GM21737 (cell line): ENCODE results near the gene SPATA46.
"Not testable (repeated sequence)": the region's sequence is repeated elsewhere in the genome, so short reads cannot be mapped to it uniquely, and the experiment has no call there.

Experiments
- ATAC-seq: cut with Tn5 transposase; IDR thresholded peaks from one replicate; pipeline ENCODE4 v1.9.1; 2021; ENCODE audit warnings: mild to moderate bottlenecking, moderate library complexity; ENCODE audit not compliant: unreplicated experiment

SPATA46 gene, protein sequence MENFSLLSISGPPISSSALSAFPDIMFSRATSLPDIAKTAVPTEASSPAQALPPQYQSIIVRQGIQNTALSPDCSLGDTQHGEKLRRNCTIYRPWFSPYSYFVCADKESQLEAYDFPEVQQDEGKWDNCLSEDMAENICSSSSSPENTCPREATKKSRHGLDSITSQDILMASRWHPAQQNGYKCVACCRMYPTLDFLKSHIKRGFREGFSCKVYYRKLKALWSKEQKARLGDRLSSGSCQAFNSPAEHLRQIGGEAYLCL

GRCh38 chr1:162376691-162377090 lies at the start of gene SPATA46:
Gene SPATA46, minus strand, starts transcription at chr1:162376854. Its CDS starts 64 bp downstream, at chr1:162376790.
- ATAC-seq = no peak

DNA sequence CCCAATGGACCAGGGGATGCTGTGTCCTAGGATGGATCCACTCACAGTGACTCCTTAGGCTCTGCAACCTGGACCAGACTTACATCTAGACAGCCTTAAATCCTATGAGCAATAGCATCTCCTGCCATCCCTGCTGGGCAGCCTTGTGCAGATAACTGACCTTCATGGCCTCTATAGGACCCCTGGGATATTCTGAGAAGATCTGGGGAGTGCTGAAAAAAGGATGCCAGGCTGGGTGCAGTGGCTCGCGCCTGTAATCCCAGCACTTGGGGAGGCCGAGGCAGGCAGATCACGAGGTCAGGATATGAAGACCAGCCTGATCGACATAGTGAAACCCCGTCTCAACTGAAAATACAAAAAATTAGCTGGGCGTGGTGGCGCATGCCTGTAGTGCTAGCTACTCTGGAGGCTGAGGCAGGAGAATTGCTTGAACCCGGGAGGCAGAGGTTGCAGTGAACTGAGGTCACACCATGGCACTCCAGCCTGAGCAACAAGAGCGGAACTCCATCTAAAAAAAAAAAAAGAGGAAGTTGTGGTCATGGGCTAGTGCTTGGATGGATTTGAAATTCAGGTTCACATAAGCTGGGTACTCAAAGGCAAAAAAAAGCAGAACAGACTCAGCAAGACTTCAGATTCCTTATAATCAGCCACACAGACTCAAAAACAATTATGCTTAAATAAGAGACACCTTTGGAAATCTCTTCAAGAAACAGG lies 46.2 kb upstream of the SPATA46 start:
- no peak for ATAC-seq

DNA sequence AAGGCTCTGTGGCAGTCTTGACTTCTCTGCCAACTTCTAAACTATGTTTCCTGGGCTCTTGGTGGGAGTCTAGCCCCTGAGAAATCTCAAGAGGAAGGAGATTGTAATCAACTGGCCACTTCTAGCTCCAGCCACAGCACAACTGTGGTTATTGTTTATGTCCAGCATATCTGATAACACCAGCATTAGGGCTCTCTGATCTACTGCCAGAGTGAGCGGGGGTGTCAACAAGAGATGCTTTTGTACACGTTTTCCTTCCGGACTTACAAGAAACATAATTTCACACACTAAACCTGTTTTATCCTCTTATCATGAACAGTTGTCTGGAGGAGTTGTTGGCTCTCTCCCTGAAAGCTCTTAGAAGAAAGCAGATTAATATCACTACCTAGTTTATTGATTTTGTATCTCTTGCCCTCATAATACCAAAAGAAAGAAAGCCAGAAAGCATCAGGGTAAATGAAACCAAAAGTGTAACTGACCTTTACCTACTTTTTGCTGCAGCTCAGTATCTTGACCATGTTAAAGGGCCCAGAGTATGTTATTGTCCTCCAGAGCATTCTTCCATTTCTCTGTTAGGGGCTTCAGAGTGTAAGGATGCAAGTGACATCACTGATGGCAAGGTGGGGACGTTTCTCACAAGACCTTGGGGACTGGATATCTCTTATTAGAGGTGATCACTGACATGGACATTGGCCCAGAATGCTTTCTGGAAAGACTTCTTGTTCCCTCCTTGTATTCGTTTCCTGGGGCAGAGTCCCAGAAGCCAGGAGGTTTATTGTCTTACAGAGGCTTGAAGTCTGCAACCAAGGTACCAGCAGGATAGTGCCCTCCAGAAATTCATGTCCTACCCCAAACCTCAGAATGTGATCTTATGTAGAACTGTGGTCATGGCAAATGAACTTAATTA lies 44.9 kb upstream of the SPATA46 start:
- no peak for ATAC-seq

- ATAC-seq = no peak
These were observed 43.5 kb upstream of the SPATA46 start for GRCh38 chr1:162420120-162420519.

DNA sequence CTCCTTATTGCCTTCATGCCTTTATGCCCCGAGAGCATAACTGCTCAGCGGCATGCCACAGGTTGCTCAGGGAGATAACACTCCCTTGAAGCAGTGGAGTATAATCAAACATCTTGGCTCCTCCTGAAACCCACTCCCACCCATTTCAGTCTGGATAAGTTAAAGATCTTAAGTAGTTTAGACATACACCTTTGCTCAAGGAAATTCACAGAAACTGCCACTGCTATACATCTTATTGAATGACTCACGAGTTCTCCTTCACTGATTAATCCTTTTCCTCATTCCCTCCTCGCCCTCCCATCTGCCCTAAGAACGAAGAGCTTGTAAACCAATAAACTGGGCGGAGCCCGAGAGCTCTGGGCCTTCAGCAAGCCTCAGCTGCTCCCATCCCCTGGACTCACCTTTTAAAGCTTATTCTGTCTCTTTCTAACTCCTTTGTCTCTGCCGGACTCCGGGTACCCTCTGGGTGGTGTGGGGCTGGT lies 42.8 kb upstream of the SPATA46 start:
- not testable (repeated sequence) for ATAC-seq

GRCh38 chr1:162418584-162418983 lies 41.9 kb upstream of the SPATA46 start:
- not testable (repeated sequence) for ATAC-seq

DNA sequence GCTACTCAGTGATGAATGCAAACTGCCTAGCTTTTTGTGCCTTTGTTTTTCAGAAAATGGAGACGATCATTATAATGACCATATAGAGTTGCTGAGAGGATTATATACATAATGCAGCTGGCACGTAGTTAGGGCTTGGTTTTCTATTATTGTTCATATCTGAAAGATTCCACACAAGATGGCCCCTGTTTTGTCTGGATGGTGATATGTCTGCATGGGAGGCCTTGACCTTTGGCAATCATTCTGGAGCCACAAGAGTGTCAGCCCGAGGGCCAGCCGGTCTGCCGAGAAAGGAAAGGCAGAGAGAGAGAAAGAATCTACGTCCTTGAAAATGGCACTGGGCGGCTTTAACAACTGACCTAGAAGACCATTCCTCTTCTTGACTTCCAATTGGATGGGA lies 41.0 kb upstream of the SPATA46 start:
- ATAC-seq = no peak

- ATAC-seq = no peak
These were observed 40.3 kb upstream of the SPATA46 start for GRCh38 chr1:162416909-162417308.

DNA sequence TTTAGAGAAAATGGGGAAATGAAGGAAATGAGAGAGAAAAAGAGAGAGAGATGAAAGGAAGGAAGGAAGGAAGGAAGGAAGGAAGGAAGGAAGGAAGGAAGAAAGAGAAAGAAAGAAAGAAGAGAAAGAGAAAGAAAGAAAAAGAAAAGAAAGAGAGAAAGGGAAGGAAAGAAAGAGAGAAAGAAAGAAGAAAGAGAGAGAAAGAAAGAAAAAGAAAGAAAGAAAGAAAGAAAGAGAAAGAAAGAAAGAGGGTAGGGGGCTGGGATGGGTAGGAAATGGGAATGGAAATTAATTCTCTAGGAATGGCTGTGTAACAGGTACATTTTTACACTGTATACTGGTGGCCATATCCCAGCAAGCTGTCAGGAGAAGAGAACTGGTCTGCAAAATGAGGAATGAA lies 39.6 kb upstream of the SPATA46 start:
- no peak for ATAC-seq

DNA sequence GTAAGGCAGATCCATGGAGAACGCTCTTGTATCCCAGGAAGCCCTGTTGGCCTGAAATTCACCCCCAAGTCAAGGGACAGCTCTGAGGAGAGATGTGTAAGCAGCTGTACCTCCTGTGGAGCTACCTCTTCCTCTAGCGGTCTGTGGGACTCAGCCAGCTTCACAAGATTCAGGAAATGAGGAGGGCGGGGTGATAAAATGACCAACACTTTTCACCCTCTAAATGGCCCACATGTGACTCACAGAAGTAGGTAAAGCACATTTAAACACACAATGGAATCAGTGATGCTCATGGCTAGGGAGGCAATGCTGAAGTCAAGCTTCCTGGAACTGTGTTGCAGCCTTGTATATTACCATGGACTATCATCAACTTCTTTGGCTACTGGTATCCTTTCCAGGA lies 35.3 kb upstream of the SPATA46 start, which contains the start of gene SH2D1B:
SH2D1B (minus strand) TSS at position 135 of the 400 bp plus-strand sequence; CDS start at position 15, 120 bp downstream.
- no peak for ATAC-seq

DNA sequence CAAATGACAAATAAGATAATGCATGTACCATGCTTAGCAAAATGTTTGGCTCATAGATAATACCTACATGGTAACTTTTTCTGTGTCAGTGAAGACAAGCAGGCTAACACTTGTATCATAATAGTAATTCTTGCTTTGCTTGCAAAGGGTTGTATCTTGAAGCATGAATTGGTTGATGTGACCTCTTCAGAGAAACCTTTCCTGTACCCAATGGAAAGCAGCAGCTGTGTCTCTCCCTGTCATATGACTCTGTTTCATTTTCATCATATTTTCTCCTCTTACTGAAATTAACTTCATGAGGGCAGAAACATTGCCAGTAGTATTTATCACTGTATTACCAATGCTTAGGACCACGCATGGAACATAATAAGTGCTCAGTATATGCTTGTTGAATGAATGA lies 30.9 kb upstream of the SPATA46 start:
- no peak for ATAC-seq

DNA sequence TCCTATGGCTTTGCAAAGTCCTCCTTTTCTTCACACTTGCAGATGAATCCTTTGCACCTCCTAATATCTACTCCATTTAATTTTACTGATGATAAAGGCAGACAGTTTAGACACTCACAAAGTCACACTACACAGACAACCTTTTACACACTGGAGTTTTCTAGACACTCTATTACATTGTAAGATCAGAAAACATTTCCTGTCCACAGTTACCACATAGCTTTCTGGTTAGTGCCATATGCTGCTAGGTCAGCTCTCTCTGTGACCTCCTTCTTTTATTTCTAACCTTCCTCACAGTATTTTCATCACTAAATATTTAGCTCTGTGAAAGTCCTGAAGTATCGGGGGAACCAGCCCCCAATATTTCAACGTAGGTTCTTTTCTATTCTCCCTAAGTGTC lies 30.2 kb upstream of the SPATA46 start:
- no peak for ATAC-seq

DNA sequence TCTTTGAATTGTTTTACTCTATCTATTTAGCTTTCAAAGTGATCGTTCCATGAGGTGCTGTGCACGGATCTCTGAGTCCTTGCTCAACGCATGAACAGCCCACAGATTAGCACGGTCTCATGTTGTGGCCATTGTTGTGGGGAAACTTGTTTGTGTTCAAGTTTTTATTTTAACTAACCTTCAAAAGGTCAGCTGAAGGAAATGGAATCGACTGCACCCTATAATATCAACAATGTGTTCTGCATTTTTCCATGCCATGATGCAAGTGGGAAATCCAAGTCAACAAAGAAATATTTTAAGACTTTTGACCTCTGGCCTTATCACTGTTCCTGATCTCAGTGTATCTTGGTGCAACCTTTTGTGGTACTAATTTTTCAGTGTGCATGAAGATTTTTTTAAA lies 29.1 kb upstream of the SPATA46 start:
- ATAC-seq = no peak

DNA sequence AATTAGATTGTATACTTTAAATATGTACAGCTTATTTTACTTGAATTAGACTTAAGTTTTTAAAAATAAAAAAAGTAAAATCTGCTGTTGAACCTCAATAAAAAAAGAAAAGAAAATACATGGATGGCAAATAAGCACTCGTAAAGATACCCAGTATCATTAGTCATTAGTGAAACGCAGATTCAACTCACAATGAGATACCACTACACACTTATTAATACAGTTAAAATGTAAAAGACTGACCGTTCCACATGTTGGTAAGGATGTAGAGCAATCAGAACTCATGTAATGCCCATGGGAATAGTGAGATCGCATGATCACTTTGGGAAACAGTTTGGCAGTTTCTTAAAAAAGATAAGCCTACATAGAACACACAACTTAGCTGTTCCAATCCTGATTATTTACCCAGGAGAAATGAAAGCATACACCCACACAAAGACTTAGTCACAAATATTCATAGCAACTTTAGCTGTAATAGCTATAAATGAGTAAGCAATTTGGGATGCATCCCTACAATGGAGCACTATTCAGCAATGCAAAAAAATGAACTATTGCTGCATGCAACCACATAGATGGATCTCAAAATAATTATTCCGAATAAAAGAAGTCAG lies 28.0 kb upstream of the SPATA46 start:
- no peak for ATAC-seq

DNA sequence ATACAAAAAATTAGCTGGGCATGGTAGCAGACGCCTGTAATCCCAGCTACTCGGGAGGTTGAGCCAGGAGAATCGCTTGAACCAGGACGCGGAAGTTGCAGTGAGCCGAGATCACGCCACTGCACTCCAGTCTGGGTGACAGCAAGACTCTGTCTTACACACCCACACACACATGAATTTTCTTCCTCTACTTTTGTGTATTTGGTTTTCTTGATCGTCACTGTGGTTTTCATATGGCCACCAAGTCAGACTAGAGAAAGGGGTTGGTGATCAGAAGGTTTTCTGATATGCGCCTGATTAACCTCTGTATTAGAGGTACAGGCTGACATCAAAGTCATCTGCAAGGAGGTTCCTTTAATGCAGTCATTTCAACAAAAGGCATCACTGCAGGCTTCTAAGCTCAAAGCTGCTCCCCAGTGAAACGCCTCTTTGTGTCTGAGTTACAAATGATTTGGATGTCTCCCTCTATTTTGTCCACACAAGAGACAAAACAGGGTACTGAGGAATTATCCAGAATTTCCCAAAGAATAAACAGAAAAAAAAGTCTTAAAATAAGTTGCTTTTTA lies 24.2 kb upstream of the SPATA46 start:
- ATAC-seq = no peak

DNA sequence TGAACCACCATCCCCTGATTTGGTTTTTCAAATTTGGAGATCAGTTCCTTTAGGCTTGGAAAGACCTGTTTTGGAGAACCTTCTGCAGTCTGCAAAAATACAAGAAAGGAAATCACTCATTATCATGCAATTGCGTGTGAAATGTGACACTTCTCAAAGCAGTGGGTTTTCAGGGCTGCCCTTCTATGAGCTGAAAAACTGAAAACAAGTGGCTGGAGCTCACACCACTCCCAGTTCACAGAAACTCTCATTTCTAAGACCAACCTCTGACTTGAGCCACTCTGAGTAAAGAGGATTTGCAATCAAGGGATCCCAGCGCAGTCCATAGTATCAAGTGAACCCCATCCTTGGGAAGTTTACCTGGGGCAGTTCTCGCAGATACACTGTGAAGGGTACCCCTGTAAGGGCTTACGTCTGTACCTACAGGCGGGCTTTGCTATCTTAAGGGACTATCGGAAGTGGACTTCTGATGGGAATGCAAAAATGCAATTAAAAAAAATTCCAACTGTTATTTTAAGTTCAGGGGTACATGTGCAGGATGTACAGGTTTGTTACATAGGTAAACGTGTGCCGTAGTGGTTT lies 22.4 kb upstream of the SPATA46 start:
- ATAC-seq = no peak

- no peak for ATAC-seq
These were observed 21.4 kb upstream of the SPATA46 start for GRCh38 chr1:162397943-162398560.

DNA sequence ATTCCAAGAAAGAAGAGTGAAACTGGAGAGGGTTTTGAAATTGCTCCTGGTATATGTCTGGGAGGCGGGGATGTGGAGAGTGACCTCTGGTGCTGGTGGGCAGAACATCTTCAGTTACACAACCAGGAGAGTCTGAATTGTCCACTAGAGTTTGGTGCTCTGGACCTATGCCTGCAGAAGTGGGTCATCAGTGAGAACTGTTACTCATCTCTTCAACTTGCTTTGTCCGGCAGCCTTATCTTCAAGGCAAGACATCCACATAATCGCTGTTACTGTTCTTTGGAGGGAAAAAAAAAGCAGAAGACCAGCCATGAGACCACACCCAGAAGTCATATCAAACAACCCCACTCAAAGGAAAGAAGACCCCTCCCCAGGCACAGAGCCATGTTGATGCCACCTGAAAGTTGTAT lies 20.4 kb upstream of the SPATA46 start:
- no peak for ATAC-seq

DNA sequence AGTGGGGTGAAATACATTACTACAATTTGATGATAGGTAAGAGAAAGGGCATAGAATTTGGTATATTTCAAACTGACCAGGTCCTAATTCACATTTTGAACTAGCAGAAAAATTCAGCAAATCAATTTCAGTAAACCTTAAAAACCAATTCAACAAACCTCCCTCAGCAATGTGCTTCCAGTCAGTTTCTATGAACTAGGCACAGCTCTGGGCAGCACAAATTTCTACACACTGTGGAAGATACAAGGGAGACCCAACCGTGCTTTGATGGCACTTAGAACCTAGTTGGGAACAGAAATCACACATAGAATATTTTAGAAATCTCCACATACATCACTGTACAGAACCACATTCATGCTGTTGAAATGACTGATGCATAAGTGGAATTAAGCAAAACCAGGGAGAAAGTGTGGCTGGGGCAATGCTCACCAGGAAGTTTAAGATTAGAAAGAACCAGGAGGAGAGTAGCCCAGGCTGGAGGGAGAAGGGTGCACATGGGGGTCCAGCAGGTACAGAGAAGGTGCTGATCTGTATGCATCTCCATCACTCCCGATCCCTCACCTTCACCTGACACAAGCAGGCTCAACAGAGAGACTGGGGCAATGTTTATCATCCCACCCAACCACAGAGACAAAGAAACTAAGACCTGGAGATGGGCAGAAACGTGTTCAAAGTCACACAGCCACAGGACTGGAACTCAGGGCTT lies 19.7 kb upstream of the SPATA46 start:
- no peak for ATAC-seq
